DND-41 (cell line): ENCODE results near the gene STARD9.

Source experiments
- EZH2 ChIP-seq: IDR thresholded peaks from 3 replicates; pipeline ENCODE4 v1.6.1; 2012; ENCODE audit warnings: borderline replicate concordance, low read depth, mild to moderate bottlenecking, moderate library complexity, low read length, inconsistent platforms; ENCODE audit not compliant: severe bottlenecking
- TF ChIP-seq, protein P1 (sequence below): IDR thresholded peaks from 2 replicates; pipeline ENCODE4 v1.5.1; 2012; ENCODE audit warnings: borderline replicate concordance, low read length, moderate library complexity, mild to moderate bottlenecking; ENCODE audit not compliant: poor library complexity, severe bottlenecking; ENCODE audit errors: extremely low read depth

DNA sequence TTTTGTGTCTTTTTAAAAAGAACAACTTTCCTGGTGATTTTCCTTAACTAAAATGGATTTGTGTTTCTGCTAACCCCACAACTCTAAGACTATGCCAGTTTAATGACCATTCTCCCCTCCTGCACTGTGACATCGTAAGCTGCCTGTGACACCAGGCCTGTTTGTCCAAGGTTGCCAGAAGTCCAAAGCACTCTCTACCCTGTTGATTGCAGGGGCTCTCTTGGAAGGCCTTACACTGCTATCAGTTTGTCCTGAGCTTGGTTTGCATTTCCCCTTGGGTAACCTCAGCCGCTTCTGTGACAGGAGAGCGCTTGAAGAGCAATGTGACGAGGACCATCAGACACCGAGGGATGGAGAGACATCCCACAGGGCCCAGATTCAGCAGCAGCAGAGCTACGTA, 105.7 kb downstream of the STARD9 start:
- TF ChIP-seq, protein P1, sequence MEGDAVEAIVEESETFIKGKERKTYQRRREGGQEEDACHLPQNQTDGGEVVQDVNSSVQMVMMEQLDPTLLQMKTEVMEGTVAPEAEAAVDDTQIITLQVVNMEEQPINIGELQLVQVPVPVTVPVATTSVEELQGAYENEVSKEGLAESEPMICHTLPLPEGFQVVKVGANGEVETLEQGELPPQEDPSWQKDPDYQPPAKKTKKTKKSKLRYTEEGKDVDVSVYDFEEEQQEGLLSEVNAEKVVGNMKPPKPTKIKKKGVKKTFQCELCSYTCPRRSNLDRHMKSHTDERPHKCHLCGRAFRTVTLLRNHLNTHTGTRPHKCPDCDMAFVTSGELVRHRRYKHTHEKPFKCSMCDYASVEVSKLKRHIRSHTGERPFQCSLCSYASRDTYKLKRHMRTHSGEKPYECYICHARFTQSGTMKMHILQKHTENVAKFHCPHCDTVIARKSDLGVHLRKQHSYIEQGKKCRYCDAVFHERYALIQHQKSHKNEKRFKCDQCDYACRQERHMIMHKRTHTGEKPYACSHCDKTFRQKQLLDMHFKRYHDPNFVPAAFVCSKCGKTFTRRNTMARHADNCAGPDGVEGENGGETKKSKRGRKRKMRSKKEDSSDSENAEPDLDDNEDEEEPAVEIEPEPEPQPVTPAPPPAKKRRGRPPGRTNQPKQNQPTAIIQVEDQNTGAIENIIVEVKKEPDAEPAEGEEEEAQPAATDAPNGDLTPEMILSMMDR = no peak
- no peak for TF ChIP-seq EZH2
